NB4 (cell line): Measurements from ENCODE around the gene C11orf68.

ENCODE experiments used
- CTCF ChIP-seq: IDR thresholded peaks from one replicate; pipeline ENCODE4 v1.5.1; 2012; ENCODE audit warnings: low read depth, low read length
- MAX ChIP-seq: IDR thresholded peaks from 2 replicates; pipeline ENCODE4 v1.6.1; 2011; ENCODE audit warnings: low read depth, low read length
- MYC ChIP-seq: IDR thresholded peaks from 2 replicates; pipeline ENCODE4 v1.6.1; 2011; ENCODE audit warnings: low read depth, low read length
- POLR2A ChIP-seq: IDR thresholded peaks from 2 replicates; pipeline ENCODE4 v1.6.1; 2011; ENCODE audit warnings: mild to moderate bottlenecking; ENCODE audit not compliant: insufficient read length; ENCODE audit errors: extremely low read depth

DNA sequence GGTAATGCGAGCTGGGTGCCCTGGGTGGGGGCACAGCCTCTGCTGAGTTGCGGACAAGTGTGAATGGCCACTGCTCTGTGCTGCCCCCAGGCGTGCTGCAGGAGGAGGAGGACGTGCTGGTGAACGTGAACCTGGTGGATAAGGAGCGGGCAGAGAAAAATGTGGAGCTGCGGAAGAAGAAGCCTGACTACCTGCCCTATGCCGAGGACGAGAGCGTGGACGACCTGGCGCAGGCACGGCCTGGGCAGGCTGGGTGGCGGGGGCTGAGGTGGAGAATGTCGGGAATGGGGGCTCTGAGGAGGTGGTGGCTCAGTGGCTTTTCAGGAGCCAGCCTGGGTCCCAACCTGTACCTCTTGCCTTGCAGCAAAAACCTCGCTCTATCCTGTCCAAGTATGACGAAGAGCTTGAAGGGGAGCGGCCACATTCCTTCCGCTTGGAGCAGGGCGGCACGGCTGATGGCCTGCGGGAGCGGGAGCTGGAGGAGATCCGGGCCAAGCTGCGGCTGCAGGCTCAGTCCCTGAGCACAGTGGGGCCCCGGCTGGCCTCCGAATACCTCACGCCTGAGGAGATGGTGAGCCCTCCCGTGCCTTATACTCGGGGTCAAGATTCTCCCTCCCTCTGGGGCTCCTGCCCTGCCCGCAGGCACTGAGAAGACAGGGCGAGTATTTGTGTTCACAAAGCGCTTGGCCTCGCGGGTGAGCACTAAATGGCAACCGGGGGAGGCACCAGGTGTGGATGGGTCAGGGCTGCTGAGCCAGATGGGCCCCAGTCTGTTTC lies 47.3 kb upstream of the C11orf68 start:
- TF ChIP-seq MYC (no peak), CTCF (no peak), MAX (no peak), POLR2A (no peak)
